Panc1 (cell line): Measurements from ENCODE around the gene ACTL10. TPM values are rescaled to one million over a fixed set of nuclear protein-coding genes. Genes with fewer than 3 reads are reported as not detected.

Experiments used
- ATAC-seq: fragments of 200-7000 bp; cut with Tn5 transposase; 2 replicates; pipeline ENCODE4 v1.9.1; 2020; ENCODE audit warnings: mild to moderate bottlenecking, moderate library complexity
- BruUV-seq: library from RNA; stranded (reverse); fragments of 400-500 nt; replicated peaks from 2 replicates; lab custom pipeline; 2021; lab: Mats Ljungman, UMichigan
- CTCF ChIA-PET: fragments of 300-600 bp; sonication (Branson Sonifier 250); formaldehyde crosslinking; loops from one replicate; lab custom pipeline; 2022; ENCODE audit warnings: antibody characterized with exemption; lab: Charles Lee
- POLR2A ChIA-PET: fragments of 300-600 bp; sonication (Branson Sonifier 250); formaldehyde crosslinking; loops from one replicate; lab custom pipeline; 2022; ENCODE audit warnings: antibody characterized with exemption; lab: Charles Lee
- DNase-seq: peaks from one replicate; pipeline ENCODE4 v3.0.0-alpha.2; 2010; ENCODE audit warnings: low read depth, low spot score
- H3K27ac ChIP-seq: 2 replicates; pipeline ENCODE4 v1.5.1; 2011; ENCODE audit warnings: mild to moderate bottlenecking, low read length, inconsistent platforms
- H3K27me3 ChIP-seq: fragments of 200-500 bp; sonication (Bioruptor generic); 2 replicates; pipeline ENCODE4 v1.6.0; 2014; ENCODE audit warnings: low read length, inconsistent platforms; ENCODE audit not compliant: control insufficient read depth, insufficient read depth
- H3K36me3 ChIP-seq: fragments of 200-500 bp; sonication (Bioruptor generic); 2 replicates; pipeline ENCODE4 v1.5.1; 2014; ENCODE audit warnings: inconsistent platforms, mild to moderate bottlenecking, low read length, moderate library complexity; ENCODE audit not compliant: control insufficient read depth, insufficient read depth
- H3K4me1 ChIP-seq: 2 replicates; pipeline ENCODE4 v1.5.1; 2011; ENCODE audit warnings: inconsistent platforms, mild to moderate bottlenecking, low read length, moderate library complexity; ENCODE audit not compliant: control insufficient read depth, insufficient read depth
- H3K4me3 ChIP-seq, 2 experiments: 2 replicates each; pipeline ENCODE4 v1.5.1; 2011 to 2012; ENCODE audit warnings: low read depth in 2 of 2, low read length in 2 of 2, mild to moderate bottlenecking in 2 of 2, inconsistent platforms in 1 of 2, moderate library complexity in 1 of 2
- H3K9me3 ChIP-seq: fragments of 200-500 bp; sonication (Bioruptor generic); 2 replicates; pipeline ENCODE4 v1.5.1; 2014; ENCODE audit warnings: low read depth, mild to moderate bottlenecking, inconsistent platforms, low read length, moderate library complexity; ENCODE audit not compliant: control insufficient read depth, insufficient read depth
- CTCF ChIP-seq: fragments of 450-650 bp; IDR thresholded peaks from 2 replicates; pipeline ENCODE4 v1.5.1; 2017; ENCODE audit warnings: mild to moderate bottlenecking
- POLR2AphosphoS5 ChIP-seq: IDR thresholded peaks from 2 replicates; pipeline ENCODE4 v1.6.1; 2012; ENCODE audit warnings: mild to moderate bottlenecking, low read depth, low read length, moderate library complexity
- REST ChIP-seq, 2 experiments: IDR thresholded peaks; 2 replicates each; pipeline ENCODE4 v1.6.1; 2011 to 2012; ENCODE audit warnings: low read depth in 2 of 2, control low read depth in 1 of 2, low read length in 1 of 2, mild to moderate bottlenecking in 1 of 2, moderate library complexity in 1 of 2; ENCODE audit not compliant: insufficient read depth in 1 of 2
- SIN3A ChIP-seq: IDR thresholded peaks from 2 replicates; pipeline ENCODE4 v1.6.1; 2012; ENCODE audit warnings: low read depth, mild to moderate bottlenecking, low read length, moderate library complexity, borderline replicate concordance; ENCODE audit not compliant: insufficient read depth
- TCF7L2 ChIP-seq: IDR thresholded peaks from 2 replicates; pipeline ENCODE4 v1.6.1; 2011; ENCODE audit warnings: mild to moderate bottlenecking, low read depth, low read length, inconsistent platforms
- in situ Hi-C: cut with HindIII; loops from 2 replicates; pipeline ENCODE4 v1.10.0; 2016; ENCODE audit warnings: low sequenced_read_pairs, low pct_unique_long_range_greater_than_20kb
- intact Hi-C: fragments of 100-400 bp; cut with micrococcal nuclease; formaldehyde crosslinking; loops from one replicate; pipeline ENCODE4 v1.10.0; 2022; ENCODE audit not compliant: unreplicated experiment
- total RNA-seq: library from RNA; stranded (reverse); gene quantifications from one replicate; pipeline ENCODE4 v1.2.1, GENCODE V29; 2021; ENCODE audit not compliant: unreplicated experiment

Gene ACTL10
- total RNA-seq, 1 experiment from 2014 or later: not detected

- intact Hi-C loops: no loop called here
- POLR2A ChIA-PET: no interaction called here
- ATAC-seq (no peak), DNase-seq (no peak)
- CTCF ChIA-PET: no interaction called here
- Histone ChIP-seq H3K27me3 (no peaks in the 10 kb centered on the region), H3K4me3 (no peak overlapping the region), H3K36me3 (no peaks in the 10 kb centered on the region), H3K4me1 (peaks cover under 1% of the 10 kb centered on the region; the same call in 1 of the 2 replicates), H3K9me3 (no peaks in the 10 kb centered on the region), H3K27ac (no peak overlapping the region)
- in situ Hi-C loops: no loop called here
- BruUV-seq: no TSS peak
- TF ChIP-seq CTCF: no peak
- no peak for TF ChIP-seq REST (IDR thresholded peaks at IDR 0.05; ENCODE audit: insufficient read depth in 1 of 2, low read depth in 2 of 2, low read length in 1 of 2)
- TF ChIP-seq TCF7L2: no peak
- no peak for TF ChIP-seq SIN3A
- no peak for TF ChIP-seq POLR2AphosphoS5
These were observed 9.0 kb upstream of the ACTL10 start for GRCh38 chr20:33657704-33658095.

DNA sequence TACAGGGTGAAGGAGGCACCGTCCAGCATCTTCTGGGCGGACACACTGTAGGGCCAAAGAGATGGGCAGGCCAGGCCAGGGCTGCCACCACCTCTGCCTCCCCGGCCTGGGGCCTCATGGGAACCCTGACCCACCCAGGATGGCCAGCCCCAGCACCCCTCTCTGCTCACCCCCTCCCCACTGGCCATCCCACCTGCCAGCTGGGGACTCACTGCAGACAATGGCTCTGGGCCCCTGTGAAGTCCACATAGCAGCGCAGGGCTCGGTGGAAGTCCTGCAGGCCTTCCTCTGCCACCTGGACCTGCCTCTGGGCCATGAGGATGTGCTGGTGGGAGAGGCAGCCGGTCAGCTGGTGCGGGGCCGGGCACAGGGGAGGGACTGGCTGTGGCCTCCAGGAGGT lies 8.2 kb upstream of the ACTL10 start:
- TF ChIP-seq TCF7L2 (no peak), REST (IDR thresholded peaks at IDR 0.05; ENCODE audit: insufficient read depth in 1 of 2, low read depth in 2 of 2, low read length in 1 of 2) (no peak), CTCF (no peak), POLR2AphosphoS5 (no peak), SIN3A (no peak)
- H3K27ac ChIP-seq: no peak overlapping the region
- POLR2A ChIA-PET: no interaction called here
- ATAC-seq (no peak), DNase-seq (no peak)
- H3K9me3 ChIP-seq: no peaks in the 10 kb centered on the region
- in situ Hi-C loops (no loop called here), intact Hi-C loops (no loop called here)
- CTCF ChIA-PET: no interaction called here
- H3K4me3 ChIP-seq: no peak overlapping the region
- no peaks in the 10 kb centered on the region for H3K27me3 ChIP-seq
- no TSS peak for BruUV-seq
- no peaks in the 10 kb centered on the region for H3K36me3 ChIP-seq
- peaks cover 4% of the 10 kb centered on the region for H3K4me1 ChIP-seq
